ENCODE measurements around the gene ZCCHC24.

The ZCCHC24 gene

DNA sequence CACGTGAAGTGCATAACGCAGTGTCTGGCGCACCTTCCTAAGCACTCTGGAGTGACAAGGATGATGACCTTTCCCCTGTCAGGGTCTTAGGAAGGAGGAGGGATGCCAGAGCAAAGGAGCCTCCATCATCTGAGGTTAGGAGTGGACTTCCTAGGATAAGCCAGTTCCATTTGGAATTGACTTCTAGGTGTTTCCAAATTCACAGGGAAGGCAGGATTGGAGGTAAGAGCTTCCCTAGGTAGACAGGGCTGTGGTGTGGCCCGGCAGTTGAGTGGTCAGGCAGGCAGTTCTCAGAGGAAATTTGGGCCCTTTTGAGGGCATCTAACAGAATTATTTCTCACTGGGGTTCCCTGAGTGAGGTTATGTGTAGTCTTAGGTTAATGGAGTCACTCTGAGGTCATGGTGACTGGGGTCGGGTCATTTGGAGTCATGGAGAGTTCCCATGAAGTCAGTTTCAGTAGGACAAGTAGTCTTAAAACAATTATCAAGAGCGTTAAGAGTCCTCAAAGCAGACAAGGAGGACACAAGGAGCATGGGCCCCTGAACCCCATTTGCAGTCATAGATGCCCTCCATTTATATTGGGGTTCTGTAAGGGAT, 89.9 kb downstream of the ZCCHC24 start:
- no peak for DNase-seq

DNA sequence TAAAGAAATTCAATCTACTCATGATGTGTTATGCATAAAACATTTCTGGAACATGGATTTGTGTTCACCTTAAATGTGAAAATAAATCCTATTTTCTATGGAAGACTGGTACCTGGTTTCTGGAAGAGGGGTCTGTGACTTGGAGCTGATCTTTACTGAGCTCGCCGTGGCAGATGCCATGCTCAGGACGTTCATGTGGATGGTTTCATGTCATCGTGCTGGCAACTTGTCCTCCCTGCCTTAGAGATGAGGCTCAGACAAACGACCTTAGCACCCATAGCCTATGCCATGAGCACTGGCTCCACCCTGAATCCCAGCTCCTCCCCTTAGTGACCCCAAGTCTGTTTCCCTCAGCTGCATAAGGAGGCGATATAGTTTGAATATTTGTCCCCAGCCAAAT, 90.8 kb downstream of the ZCCHC24 start:
- no peak for DNase-seq

DNA sequence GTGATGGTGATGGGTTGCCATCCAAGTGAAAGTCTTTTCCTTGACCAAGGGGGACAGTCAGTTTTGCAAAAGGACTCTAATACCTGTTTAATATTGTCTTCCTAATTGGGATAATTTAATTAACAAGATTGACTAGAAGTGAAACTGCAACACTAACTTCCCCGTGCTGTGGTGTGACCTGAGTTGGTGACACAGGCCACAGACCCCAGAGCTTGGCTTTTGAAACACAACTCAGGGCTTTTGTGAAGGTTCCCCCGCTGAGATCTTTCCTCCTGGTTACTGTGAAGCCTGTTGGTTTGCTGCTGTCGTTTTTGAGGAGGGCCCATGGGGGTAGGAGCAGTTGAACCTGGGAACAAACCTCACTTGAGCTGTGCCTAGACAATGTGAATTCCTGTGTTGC, 91.3 kb downstream of the ZCCHC24 start:
- DNase-seq, result no peak

GRCh38 chr10:79353726-79354125, 91.7 kb downstream of the ZCCHC24 start:
- no peak for DNase-seq

- DNase-seq, result no peak
Measured at GRCh38 chr10:79353000-79353406, 92.4 kb downstream of the ZCCHC24 start.

DNA sequence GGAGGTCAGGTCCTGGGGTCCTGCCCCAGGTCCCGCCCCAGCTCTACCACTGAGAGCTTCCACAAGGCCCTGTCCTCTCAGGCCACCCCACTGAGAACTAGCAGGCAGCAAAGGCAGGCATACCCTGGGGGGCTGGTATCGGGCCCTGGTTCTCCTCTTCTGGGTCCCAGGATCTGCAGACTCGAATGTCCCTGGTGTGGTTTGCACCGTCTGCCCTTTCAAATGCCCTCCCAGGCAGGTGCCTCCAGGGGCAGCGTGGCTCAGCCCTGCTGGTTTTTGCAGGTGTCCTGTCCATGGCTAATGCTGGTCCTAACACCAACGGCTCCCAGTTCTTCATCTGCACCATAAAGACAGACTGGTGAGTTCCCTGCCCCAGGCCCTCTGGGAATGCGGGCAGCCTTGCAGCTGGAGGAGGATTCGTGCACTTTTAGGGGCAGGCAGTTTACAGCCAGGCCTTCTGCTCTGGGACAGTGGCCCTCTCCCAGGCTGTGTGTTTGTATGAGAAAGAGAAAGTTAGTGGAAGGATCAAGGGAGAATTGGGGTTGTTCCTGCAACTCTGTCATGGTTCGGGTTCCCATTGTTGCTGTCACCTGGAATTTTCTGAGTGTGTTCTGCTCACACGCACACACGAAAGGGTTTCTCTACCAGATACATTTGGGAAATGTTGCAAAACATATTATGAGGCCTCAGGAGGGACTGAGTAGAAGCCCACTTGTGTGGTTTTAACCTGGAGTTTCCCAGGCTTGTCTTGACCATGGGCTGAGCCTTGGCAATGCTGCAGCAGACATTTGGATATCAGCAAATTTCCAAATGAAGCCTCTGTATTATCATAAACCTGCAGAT, 93.2 kb downstream of the ZCCHC24 start:
- DNase-seq, result no peak

GRCh38 chr10:79351332-79351731, 94.1 kb downstream of the ZCCHC24 start:
- DNase-seq, result no peak

DNA sequence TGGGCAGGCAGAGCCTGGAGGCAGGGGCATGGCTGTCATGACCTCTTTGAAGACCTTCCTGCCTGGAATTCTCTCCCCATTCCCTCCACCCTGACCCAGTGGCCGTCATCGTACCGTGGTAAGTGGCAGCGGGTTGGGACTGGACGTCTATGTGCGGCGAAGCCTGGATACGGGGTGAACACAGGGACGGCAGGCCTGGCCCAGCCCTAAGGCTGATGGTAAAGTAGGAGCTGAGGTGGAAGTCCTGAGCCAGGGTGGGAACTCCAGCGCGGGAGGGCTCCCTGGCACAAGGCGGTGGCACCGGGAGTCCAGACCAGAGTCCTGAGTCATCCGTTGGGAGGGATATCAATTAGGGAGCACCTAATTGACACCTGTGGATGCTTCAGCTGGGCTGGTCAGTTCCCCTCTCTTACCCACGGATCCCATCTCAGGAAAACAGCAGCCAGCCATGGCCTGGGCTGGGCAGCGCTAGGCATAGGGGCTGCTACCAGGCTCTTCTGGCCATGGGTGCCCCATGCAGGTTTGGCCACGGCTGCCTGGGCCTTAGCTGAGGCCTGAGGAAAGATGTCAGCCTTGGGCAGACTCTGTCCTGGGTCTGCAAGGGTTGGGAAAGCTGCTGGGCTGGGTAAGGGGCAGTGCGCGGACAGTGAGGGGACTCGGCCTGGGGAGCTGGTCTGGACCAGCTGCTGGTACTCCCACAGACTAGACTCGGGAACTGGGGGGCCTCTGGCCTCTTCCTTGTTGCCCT, 94.8 kb downstream of the ZCCHC24 start:
- no peak for DNase-seq

- DNase-seq, result no peak
Measured at GRCh38 chr10:79349766-79350406, 95.5 kb downstream of the ZCCHC24 start.

GRCh38 chr10:79349072-79349491, 96.3 kb downstream of the ZCCHC24 start:
- DNase-seq, result no peak

DNA sequence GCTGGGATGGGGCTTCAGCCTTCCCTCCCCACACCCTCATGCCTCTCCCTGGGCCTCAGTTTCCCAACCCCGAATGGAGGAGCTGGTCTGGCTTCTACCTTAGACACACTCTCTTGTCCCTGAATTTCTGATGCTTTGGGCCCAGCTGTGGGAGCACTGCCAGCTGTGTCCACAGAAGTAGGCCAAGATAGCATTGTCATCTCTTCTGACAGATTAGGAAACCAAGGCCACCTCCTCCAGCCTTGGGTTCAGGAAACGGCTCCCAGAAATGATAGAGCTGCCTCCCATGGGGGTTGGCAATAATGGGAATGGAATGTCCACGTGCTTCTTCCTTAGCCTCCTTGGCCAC, 96.8 kb downstream of the ZCCHC24 start:
- DNase-seq, result no peak

DNA sequence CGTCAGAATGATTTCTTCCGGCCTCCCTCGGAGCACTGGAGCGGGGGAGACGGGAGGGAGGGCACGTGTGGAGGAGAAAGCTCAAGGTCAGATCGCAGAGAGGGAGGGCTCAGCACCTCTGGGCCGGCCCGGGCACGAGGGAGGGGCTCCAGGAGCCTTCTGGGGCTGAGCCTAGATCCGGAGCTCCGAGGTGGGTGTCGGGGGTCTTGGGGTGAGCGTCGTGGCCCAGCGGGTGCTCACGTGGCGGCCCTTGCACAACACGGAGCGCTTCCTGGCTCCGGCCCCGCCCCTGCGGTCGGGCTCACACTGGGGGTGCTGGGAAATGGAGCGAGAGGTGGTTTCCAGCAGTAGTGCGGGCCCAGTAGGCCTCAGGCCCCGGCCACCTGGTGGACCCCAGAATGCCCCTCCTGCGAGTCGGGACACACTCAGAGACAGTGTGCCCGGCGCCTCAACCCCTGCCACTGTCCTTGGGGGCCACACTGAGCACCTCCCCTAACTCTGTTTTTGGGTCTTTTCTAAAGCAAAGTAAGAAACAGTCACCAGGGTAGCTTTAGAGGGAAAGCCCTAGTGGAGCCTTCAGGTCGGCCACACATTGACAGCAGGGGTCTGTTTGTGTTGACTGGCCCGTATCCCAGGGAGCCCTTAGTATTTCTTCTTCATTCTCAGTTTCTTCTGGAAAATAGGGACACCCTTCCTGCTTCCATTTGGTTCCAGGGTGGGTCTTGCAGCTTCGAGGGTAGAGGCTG, 97.4 kb downstream of the ZCCHC24 start:
- peak; percentile 48 for DNase-seq

- peak; percentile 91 for DNase-seq
Measured at GRCh38 chr10:79347226-79347893, 98.1 kb downstream of the ZCCHC24 start, which contains the start of gene PPIF. Gene PPIF, plus strand, starts transcription at chr10:79347469. Its CDS starts 80 bp downstream, at chr10:79347549.

DNA sequence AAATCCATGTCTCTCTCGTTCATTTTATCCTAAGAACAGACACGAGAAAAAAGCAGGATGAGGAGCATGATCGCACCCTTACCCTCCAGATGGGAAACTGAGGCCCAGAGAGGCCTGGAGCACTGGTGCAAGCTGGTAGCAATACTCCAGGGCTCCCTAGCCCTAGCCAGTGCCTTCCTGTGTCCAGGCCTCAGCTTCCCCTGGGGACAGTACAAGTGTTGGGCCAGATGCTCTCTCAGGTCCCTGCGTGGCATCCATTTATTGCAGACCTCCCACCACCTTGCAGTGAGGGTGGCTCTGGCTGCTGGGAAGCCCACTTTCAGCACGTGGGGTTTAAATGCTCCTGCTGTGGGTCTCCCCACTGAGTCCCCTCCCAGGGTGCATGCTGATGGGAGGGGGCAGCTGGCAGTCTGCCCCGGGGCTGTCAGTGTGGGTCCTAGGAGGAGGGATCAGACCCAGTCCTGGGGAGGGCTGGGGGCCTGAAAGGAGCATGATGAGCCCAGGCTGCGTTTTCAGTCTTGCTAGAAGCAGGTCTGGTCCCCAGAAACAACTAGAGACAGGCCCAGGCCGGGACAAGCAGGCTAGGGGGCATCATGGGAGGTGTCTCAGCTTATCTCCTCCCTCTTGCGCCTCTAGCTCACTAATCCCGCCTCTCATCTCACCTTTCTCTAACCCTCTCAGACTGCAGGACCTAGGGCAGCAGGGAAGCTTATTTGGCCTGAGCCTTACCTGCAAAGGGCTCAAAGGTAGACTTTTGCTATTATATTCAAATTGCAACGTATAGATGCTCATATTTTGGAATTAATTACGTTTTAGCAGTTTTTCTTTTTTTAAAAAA, 98.8 kb downstream of the ZCCHC24 start:
- DNase-seq, result peak; percentile 1

GRCh38 chr10:79346012-79346340, 99.4 kb downstream of the ZCCHC24 start:
- no peak for DNase-seq

- peak; percentile 1 for DNase-seq
Measured at GRCh38 chr10:79345241-79346011, 100.0 kb downstream of the ZCCHC24 start.

- no peak for DNase-seq
Measured at GRCh38 chr10:79344502-79345195, 100.8 kb downstream of the ZCCHC24 start.

DNA sequence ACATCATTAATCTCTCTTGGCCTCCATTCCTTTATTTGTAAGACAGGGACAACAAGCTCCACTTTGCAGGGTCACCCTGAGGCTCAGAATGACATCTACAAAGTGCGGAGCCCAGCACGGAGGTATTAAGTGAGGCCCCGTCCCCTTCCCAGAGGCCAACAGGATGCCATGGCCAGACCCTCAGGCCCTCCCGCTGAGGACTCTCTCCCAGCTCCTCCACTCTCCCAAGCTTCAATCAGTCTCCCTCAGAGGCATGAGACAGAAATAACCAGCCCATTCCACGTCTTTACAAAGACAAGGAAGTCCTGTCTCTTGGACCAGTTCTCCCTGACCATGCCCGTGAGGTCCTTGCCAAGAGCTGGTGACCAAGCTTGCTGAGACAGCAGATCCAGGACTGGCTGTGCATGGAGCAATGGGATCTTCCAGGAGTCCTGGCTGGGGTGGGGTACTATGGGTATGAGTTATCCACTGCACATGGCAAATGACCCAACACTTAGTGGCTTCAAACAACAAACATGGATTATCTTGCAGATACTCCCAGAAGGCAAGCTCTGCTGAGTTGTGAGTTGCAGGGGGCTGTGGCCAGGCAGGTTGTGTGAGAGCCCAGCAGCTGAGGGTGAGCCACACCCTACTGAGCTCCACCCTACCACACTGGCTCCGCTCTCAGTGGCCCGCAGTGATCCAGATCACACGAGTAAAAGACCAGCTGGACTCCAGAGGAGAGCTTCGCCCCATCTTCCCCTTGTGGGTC, 102.4 kb downstream of the ZCCHC24 start:
- DNase-seq, result no peak

DNA sequence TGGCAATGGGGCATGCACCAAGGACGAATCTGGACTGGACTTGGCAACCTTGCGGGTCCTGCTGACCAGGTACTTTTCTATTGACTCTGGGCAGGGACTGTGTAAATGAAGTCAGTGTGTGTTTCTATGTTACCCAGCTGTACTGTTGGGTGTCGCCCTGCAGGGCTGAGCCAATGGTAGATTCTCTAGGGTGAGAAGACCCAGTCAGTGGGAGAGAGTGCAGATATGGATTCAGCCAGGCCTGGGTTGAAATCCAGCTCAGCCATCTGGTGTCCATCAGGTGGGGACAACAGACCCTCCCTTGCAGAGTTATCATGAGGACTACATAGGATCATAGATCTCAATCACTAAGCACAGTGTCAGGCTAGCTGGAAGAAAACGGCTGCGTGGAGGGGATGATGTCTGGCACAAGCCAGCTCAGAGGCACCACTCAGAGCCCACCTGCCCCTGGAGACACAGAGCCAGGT, 103.1 kb downstream of the ZCCHC24 start:
- no peak for DNase-seq
